Measurements from ENCODE around the gene SCAMP5. TPM values are rescaled to one million over a fixed set of nuclear protein-coding genes. Genes with fewer than 3 reads are reported as not detected.

The SCAMP5 gene
- total and polyA plus RNA-seq, 2 of the 4 experiments (the other 2 are of a cell fraction): 0.36 to 1.6 TPM

GRCh38 chr15:75034615-75035014, 39.3 kb downstream of the SCAMP5 start:
- WGBS, 2 experiments (ENCODE audit: extremely low coverage in 2 of 2, insufficient read length in 1 of 2): 100% methylated on average over 1 of the region's 8 CpGs; no CpG with 5 or more reads in 1 of the 2 experiments
- no peak for TF ChIP-seq NFE2L2 (IDR thresholded peaks at IDR 0.05; ENCODE audit: low read depth, low read length)
- Histone ChIP-seq H3K36me3 (ENCODE audit: control insufficient read depth, insufficient read depth, low read length) (no peaks in the 10 kb centered on the region; the same call in 1 of the 2 replicates), H3K4me3 (ENCODE audit: insufficient read depth, low read depth, low read length) (no peak overlapping the region), H2BK20ac (ENCODE audit: low read depth, low read length) (no peak overlapping the region), H3K4me2 (ENCODE audit: low read depth, low read length) (no peak overlapping the region), H3K9me3 (ENCODE audit: control insufficient read depth, insufficient read depth, low read length) (no peaks in the 10 kb centered on the region), H3K4me1 (ENCODE audit: control insufficient read depth, insufficient read depth, low read length) (peaks cover 9% of the 10 kb centered on the region), H3K4ac (ENCODE audit: low read depth, low read length) (no peak overlapping the region), H2BK120ac (ENCODE audit: low read depth, low read length) (no peak overlapping the region), H2AK9ac (replicated peaks; ENCODE audit: low read depth, low read length, poor library complexity) (no peak overlapping the region), H3K56ac (ENCODE audit: extremely low read depth, insufficient read depth, low read length) (no peak overlapping the region), H3K79me1 (ENCODE audit: low read depth in 1 of 2, low read length in 2 of 2) (peaks cover 7 to 17% of the 10 kb centered on the region in 2 experiments; a peak in 3 of 4 replicates), H3K14ac (replicated peaks; ENCODE audit: low read depth, low read length) (no peak overlapping the region), H3K9me1 (ENCODE audit: insufficient read depth, low read length) (peaks cover 6% of the 10 kb centered on the region; the same call in 1 of the 2 replicates), H2BK5ac (ENCODE audit: low read depth, low read length, poor library complexity, severe bottlenecking) (no peak overlapping the region), H4K5ac (ENCODE audit: low read depth, low read length) (no peak overlapping the region), H3K27ac (ENCODE audit: insufficient read depth, low read length) (no peak overlapping the region), H3K9ac (ENCODE audit: low read depth, low read length) (no peak overlapping the region), H3K23ac (ENCODE audit: low read depth, low read length) (no peak overlapping the region), H2AFZ (replicated peaks; ENCODE audit: low read length, poor library complexity) (no peak overlapping the region), H4K91ac (ENCODE audit: insufficient read depth, low read depth, low read length) (no peak overlapping the region), H2BK15ac (ENCODE audit: low read depth, low read length) (no peak overlapping the region), H4K8ac (ENCODE audit: low read depth in 2 of 2, low read length in 2 of 2) (no peak overlapping the region), H4K20me1 (ENCODE audit: insufficient read depth, low read length) (no peaks in the 10 kb centered on the region), H2AK5ac (ENCODE audit: low read depth, low read length) (no peak overlapping the region), H3K27me3 (ENCODE audit: control insufficient read depth, insufficient read depth, low read length) (no peaks in the 10 kb centered on the region), H3K18ac (ENCODE audit: low read depth, low read length) (no peak overlapping the region)
- CTCF ChIA-PET: interaction anchor here (1.8 kb wide), 1 partner anchor 167 kb away, joined by 4 read pairs; the partner anchor contains the start of gene C15orf39
- ATAC-seq (ENCODE audit: low read depth) (no peak), DNase-seq (no peak)
- dilution Hi-C loops (cut with HindIII; ENCODE audit: low sequenced_read_pairs, unreplicated experiment) (no loop called here), intact Hi-C loops (cut with micrococcal nuclease) (no loop called here), in situ Hi-C loops (cut with MboI; ENCODE audit: low sequenced_read_pairs) (no loop called here)
- no TSS peak for BruUV-seq (replicated peaks)
- POLR2A ChIA-PET (ENCODE audit: unreplicated experiment): no interaction called here
